Esophagus muscularis mucosa (tissue), 4 donors: ENCODE data around the gene CAPRIN1. TPM values are rescaled to one million over a fixed set of nuclear protein-coding genes. Genes with fewer than 3 reads are reported as not detected.

ENCODE experiments used
- DNase-seq: peaks from one replicate; pipeline ENCODE4 v3.0.0-alpha.2; 2017; ENCODE audit errors: extremely low spot score
- H3K27ac ChIP-seq, 4 donors: fragments of 200-600 bp; sonication (generic); replicated peaks in 1 of 4; 1 replicate in 3 of 4; 2 replicates in 1 of 4; pipeline ENCODE4 v1.5.1; 2016 to 2019; ENCODE audit warnings: mild to moderate bottlenecking in 1 of 4
- H3K27me3 ChIP-seq, 4 donors: fragments of 200-600 bp; sonication (generic); one replicate each; pipeline versions ENCODE4 v1.5.1 to v1.6.0; 2016 to 2019
- H3K36me3 ChIP-seq, 4 donors: fragments of 200-600 bp; sonication (generic); one replicate each; pipeline ENCODE4 v1.5.1; 2016 to 2019
- H3K4me1 ChIP-seq, 4 donors: fragments of 200-600 bp; sonication (generic); one replicate each; pipeline ENCODE4 v1.5.1; 2016 to 2019
- H3K4me3 ChIP-seq, 4 donors: fragments of 200-600 bp; sonication (generic); 1 replicate in 2 of 4; 2 replicates in 2 of 4; pipeline ENCODE4 v1.5.1; 2016 to 2019; ENCODE audit warnings: mild to moderate bottlenecking in 4 of 4, moderate library complexity in 1 of 4
- H3K9me3 ChIP-seq, 4 donors: fragments of 200-600 bp; sonication (generic); 1 replicate in 3 of 4; 2 replicates in 1 of 4; pipeline ENCODE4 v1.5.1; 2016 to 2019
- CTCF ChIP-seq, 3 experiments: fragments of 200-600 bp in 2 of 3; fragments of 450-650 bp in 1 of 3; sonication (generic) in 2 of 3; IDR thresholded peaks; one replicate each; pipeline ENCODE4 v1.5.1; 2017 to 2019; ENCODE audit warnings: antibody characterized with exemption in 3 of 3, mild to moderate bottlenecking in 2 of 3, moderate library complexity in 1 of 3
- EP300 ChIP-seq: sonication (generic); formaldehyde crosslinking; IDR thresholded peaks from one replicate; pipeline ENCODE4 v1.6.1; 2017; ENCODE audit warnings: antibody characterized with exemption
- POLR2A ChIP-seq: fragments of 450-650 bp; IDR thresholded peaks from one replicate; pipeline ENCODE4 v1.6.1; 2017; ENCODE audit warnings: antibody characterized with exemption, moderate library complexity, mild to moderate bottlenecking, low read depth
- POLR2AphosphoS5 ChIP-seq, 2 donors: sonication (generic); formaldehyde crosslinking; IDR thresholded peaks; one replicate each; pipeline ENCODE4 v1.6.1; 2017; ENCODE audit warnings: antibody characterized with exemption in 2 of 2
- WGBS: methylation state at CpG from one replicate; pipeline ENCODE4 v1.1.5; 2018; 5-methylcytosine and 5-hydroxymethylcytosine counted together
- intact Hi-C: fragments of 100-400 bp; cut with DNase I; formaldehyde crosslinking; loops from one replicate; pipeline ENCODE4 v1.15.1; 2023
- total RNA-seq, 4 donors: library from RNA; depleted of rRNA; stranded (reverse); fragments of >200 nt; gene quantifications; one replicate each; pipeline versions ENCODE4 v1.1.0 to v1.2.1, GENCODE V29; 2016

CAPRIN1 gene
- total RNA-seq, 4 donors from 2014 or later, result 99.9 to 152 (median 103) TPM

- Histone ChIP-seq H3K36me3 (no peaks in the 10 kb centered on the region), H3K9me3 (no peaks in the 10 kb centered on the region), H3K27me3 (peaks cover 0 to 7% (median 0%) of the 10 kb centered on the region in 4 donors), H3K4me3 (no peak overlapping the region), H3K4me1 (peaks cover 11 to 16% (median 15%) of the 10 kb centered on the region in 4 donors), H3K27ac (no peak overlapping the region)
- TF ChIP-seq CTCF (IDR thresholded peaks at IDR 0.05) (no peak), POLR2A (no peak), POLR2AphosphoS5 (IDR thresholded peaks at IDR 0.05) (no peak), EP300 (no peak)
- WGBS, result 88% methylated on average over 4 of the region's 4 CpGs
- intact Hi-C loops, result no loop called here
- DNase-seq, result no peak
These were observed 2.5 kb upstream of the CAPRIN1 start for GRCh38 chr11:34049028-34049427.

- intact Hi-C loops, result loop anchor here (5.0 kb wide), 2 partner anchors 53 to 307 kb away; partner anchors contain the start of gene ABTB2
- WGBS, result 12% methylated on average over 11 of the region's 14 CpGs
These were observed 766 bp upstream of the CAPRIN1 start for GRCh38 chr11:34050581-34051348.

DNA sequence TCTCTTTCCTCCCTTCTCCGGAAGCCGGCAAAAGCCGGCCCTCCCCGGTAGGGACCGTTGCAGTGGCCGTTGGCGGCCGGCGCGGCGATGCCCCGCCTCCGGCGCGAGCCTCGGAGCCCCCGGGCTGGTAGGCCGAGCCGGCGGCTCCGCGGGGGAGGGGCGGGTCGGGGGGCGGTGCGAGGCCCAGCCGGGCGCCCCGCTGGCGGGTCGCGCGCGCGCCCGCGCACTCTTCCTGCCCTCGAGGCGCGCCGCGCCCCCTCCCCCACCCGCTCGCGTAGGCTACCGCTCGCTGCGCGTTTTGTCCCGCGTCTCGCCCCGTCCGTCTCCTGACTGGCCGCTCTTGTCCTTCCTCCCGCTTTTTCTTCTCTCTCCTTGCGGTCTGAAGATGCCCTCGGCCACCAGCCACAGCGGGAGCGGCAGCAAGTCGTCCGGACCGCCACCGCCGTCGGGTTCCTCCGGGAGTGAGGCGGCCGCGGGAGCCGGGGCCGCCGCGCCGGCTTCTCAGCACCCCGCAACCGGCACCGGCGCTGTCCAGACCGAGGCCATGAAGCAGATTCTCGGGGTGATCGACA, 591 bp downstream of the CAPRIN1 start:
- peak; percentile 95 for DNase-seq
- H3K9me3 ChIP-seq, result no peaks in the 10 kb centered on the region
- peak overlapping the region; percentile 69 to 98 (median 82) for H3K4me3 ChIP-seq
- H3K27me3 ChIP-seq, result no peaks in the 10 kb centered on the region
- peak overlapping the region; percentile 94 to 99 (median 97) for H3K27ac ChIP-seq
- H3K4me1 ChIP-seq, result peaks cover 41 to 47% (median 46%) of the 10 kb centered on the region in 4 donors
- intact Hi-C loops, result loop anchor here (2.0 to 5.0 kb wide), 3 partner anchors 53 to 305 kb away; partner anchors contain the start of genes ABTB2 and NAT10
- 2% methylated on average over 24 of the region's 82 CpGs for WGBS
- no peak for TF ChIP-seq EP300
- TF ChIP-seq POLR2AphosphoS5 (IDR thresholded peaks at IDR 0.05), result peak; percentile 62 to 80
- H3K36me3 ChIP-seq, result peaks cover 0 to 8% (median 5%) of the 10 kb centered on the region in 4 donors

More at GRCh38 chr11:34050581-34051348, 766 bp upstream of the CAPRIN1 start:
- H3K27me3 ChIP-seq, result no peaks in the 10 kb centered on the region
- peak overlapping the region; percentile 69 to 98 (median 82) for H3K4me3 ChIP-seq
- peak overlapping the region; percentile 94 to 99 (median 97) for H3K27ac ChIP-seq
- H3K36me3 ChIP-seq, result peaks cover 0 to 8% (median 5%) of the 10 kb centered on the region in 4 donors
- TF ChIP-seq POLR2AphosphoS5 (IDR thresholded peaks at IDR 0.05), result no peak
- TF ChIP-seq POLR2A, result no peak
- TF ChIP-seq EP300, result no peak
- no peak for TF ChIP-seq CTCF (IDR thresholded peaks at IDR 0.05)
- no peaks in the 10 kb centered on the region for H3K9me3 ChIP-seq
- DNase-seq, result no peak
- peaks cover 27 to 33% (median 32%) of the 10 kb centered on the region in 4 donors for H3K4me1 ChIP-seq

DNA sequence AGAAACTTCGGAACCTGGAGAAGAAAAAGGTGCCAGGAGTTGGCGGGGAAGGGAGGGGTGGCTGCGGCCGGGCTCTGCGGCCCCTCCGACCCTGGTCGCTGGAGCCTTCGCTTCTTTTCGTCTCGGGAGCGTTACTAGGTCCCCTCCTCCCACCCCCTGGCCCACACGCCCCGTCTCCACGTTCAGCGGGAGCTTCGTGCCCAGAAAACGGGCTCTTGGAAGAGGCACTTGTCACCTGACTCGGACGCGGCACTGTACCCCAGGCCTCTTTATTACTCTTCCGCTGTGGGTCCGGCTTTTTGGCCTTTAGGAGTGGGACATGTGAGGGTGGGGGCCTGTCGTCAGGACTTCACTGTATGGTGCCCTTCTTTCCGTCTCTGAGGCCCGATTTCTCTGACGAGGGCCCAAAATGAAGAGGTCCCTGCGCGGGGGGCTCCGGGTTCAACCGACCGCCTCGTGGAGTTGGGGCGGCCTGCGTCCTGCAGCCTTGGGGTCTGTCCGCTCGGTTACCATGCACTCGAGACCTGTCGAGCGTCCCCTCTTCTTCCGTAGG, 1.2 kb downstream of the CAPRIN1 start:
- Histone ChIP-seq H3K27ac (peak overlapping the region; percentile 94 to 99 (median 97)), H3K4me1 (peaks cover 46 to 52% (median 51%) of the 10 kb centered on the region in 4 donors), H3K9me3 (no peaks in the 10 kb centered on the region), H3K4me3 (peak overlapping the region; percentile 69 to 98 (median 82)), H3K36me3 (peaks cover 0 to 8% (median 5%) of the 10 kb centered on the region in 4 donors), H3K27me3 (no peaks in the 10 kb centered on the region)
- no peak for DNase-seq
- TF ChIP-seq CTCF (IDR thresholded peaks at IDR 0.05) (no peak), EP300 (no peak), POLR2AphosphoS5 (IDR thresholded peaks at IDR 0.05) (no peak), POLR2A (no peak)
- 1% methylated on average over 14 of the region's 40 CpGs for WGBS
- intact Hi-C loops, result loop anchor here (2.0 to 5.0 kb wide), 3 partner anchors 52 to 305 kb away; partner anchors contain the start of genes ABTB2 and NAT10
